Breast epithelium (tissue), 3 donors: ENCODE measurements around the gene MTARC1.

Experiments used
- POLR2A ChIP-seq: fragments of 450-650 bp; IDR thresholded peaks from one replicate; pipeline ENCODE4 v1.6.1; 2016; ENCODE audit warnings: antibody characterized with exemption, mild to moderate bottlenecking, moderate library complexity
- POLR2AphosphoS5 ChIP-seq, 3 donors: sonication (generic); formaldehyde crosslinking; IDR thresholded peaks; one replicate each; pipeline ENCODE4 v1.6.1; 2017; ENCODE audit warnings: antibody characterized with exemption in 3 of 3
- TF ChIP-seq, protein P1 (sequence below), 3 donors: fragments of 450-650 bp; IDR thresholded peaks; one replicate each; pipeline ENCODE4 v1.5.1; 2016 to 2017; ENCODE audit warnings: antibody characterized with exemption in 3 of 3, mild to moderate bottlenecking in 3 of 3, moderate library complexity in 3 of 3

DNA sequence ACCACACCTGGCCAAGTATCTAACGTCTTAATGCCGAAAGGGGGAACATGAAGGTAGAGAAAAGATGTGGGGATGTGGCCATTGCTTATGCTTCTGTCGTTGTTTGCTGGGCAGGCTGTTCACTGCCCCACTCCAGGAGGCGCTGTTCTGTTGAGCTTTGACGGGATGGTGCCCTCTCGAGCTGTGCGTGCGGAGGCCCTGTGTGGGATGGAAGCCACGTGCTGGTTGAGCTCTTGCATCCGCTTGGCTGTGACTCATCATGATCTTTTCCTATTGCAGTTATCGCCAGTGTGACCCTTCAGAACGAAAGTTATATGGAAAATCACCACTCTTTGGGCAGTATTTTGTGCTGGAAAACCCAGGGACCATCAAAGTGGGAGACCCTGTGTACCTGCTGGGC lies 26.3 kb downstream of the MTARC1 start:
- no peak for TF ChIP-seq POLR2A
- TF ChIP-seq, protein P1, sequence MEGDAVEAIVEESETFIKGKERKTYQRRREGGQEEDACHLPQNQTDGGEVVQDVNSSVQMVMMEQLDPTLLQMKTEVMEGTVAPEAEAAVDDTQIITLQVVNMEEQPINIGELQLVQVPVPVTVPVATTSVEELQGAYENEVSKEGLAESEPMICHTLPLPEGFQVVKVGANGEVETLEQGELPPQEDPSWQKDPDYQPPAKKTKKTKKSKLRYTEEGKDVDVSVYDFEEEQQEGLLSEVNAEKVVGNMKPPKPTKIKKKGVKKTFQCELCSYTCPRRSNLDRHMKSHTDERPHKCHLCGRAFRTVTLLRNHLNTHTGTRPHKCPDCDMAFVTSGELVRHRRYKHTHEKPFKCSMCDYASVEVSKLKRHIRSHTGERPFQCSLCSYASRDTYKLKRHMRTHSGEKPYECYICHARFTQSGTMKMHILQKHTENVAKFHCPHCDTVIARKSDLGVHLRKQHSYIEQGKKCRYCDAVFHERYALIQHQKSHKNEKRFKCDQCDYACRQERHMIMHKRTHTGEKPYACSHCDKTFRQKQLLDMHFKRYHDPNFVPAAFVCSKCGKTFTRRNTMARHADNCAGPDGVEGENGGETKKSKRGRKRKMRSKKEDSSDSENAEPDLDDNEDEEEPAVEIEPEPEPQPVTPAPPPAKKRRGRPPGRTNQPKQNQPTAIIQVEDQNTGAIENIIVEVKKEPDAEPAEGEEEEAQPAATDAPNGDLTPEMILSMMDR (IDR thresholded peaks at IDR 0.05), result no peak
- no peak for TF ChIP-seq POLR2AphosphoS5 (IDR thresholded peaks at IDR 0.05)
